Transverse colon (tissue), 4 donors: ENCODE results near the gene TTC4. TPM values are rescaled to one million over a fixed set of nuclear protein-coding genes. Genes with fewer than 3 reads are reported as not detected.

ENCODE experiments used
- DNase-seq: peaks from one replicate; pipeline ENCODE4 v3.0.0-alpha.2; 2019
- H3K27ac ChIP-seq, 4 donors: fragments of 200-600 bp; sonication (generic); 2 replicates each; pipeline ENCODE4 v1.5.1; 2016 to 2018; ENCODE audit warnings: inconsistent platforms in 4 of 4
- H3K27me3 ChIP-seq: fragments of 200-600 bp; sonication (generic); 2 replicates; pipeline ENCODE4 v1.5.1; 2017; ENCODE audit warnings: inconsistent platforms
- H3K36me3 ChIP-seq, 4 donors: fragments of 200-600 bp; sonication (generic); 2 replicates each; pipeline ENCODE4 v1.5.1; 2017 to 2019; ENCODE audit warnings: inconsistent platforms in 4 of 4
- H3K4me1 ChIP-seq, 4 donors: fragments of 200-600 bp; sonication (generic); 2 replicates each; pipeline ENCODE4 v1.5.1; 2017 to 2020; ENCODE audit warnings: inconsistent platforms in 4 of 4
- H3K4me3 ChIP-seq, 4 donors: fragments of 200-600 bp; sonication (generic); 1 replicate in 1 of 4; 2 replicates in 3 of 4; pipeline versions ENCODE4 v1.5.1 to v1.6.1; 2017 to 2019; ENCODE audit warnings: inconsistent platforms in 4 of 4
- H3K9me3 ChIP-seq, 2 donors: fragments of 200-600 bp; sonication (generic); 2 replicates each; pipeline ENCODE4 v1.5.1; 2017 to 2019; ENCODE audit warnings: inconsistent platforms in 2 of 2
- EP300 ChIP-seq: sonication (generic); formaldehyde crosslinking; IDR thresholded peaks from one replicate; pipeline ENCODE4 v1.6.1; 2017; ENCODE audit warnings: antibody characterized with exemption, low read depth
- POLR2A ChIP-seq: fragments of 450-650 bp; IDR thresholded peaks from one replicate; pipeline ENCODE4 v1.6.1; 2016; ENCODE audit warnings: antibody characterized with exemption, mild to moderate bottlenecking, moderate library complexity
- POLR2AphosphoS5 ChIP-seq, 3 donors: sonication (generic); formaldehyde crosslinking; IDR thresholded peaks; one replicate each; pipeline ENCODE4 v1.6.1; 2016; ENCODE audit warnings: antibody characterized with exemption in 3 of 3
- WGBS, 2 donors: methylation state at CpG; one replicate each; pipeline ENCODE4 v1.1.5; 2018; ENCODE audit warnings: low coverage in 1 of 2; 5-methylcytosine and 5-hydroxymethylcytosine counted together
- in situ Hi-C, 4 donors: fragments of 200-750 bp; cut with MboI; loops; one replicate each; pipeline versions ENCODE4 v1.15.0 to v1.15.1; 2017; ENCODE audit warnings: low sequenced_read_pairs in 3 of 4, low pct_ligation_motif_present in 1 of 4, low pct_unique_long_range_greater_than_20kb in 1 of 4
- intact Hi-C: fragments of 100-400 bp; cut with DNase I; formaldehyde crosslinking; loops from one replicate; pipeline ENCODE4 v1.15.1; 2023; ENCODE audit warnings: low total_unique reads
- total RNA-seq, 4 donors: library from RNA; depleted of rRNA; stranded (reverse); fragments of >200 nt; gene quantifications; one replicate each; pipeline ENCODE4 v1.1.0, GENCODE V29; 2016
- TF ChIP-seq, protein P1 (sequence below), 5 experiments: fragments of 200-600 bp in 3 of 5; fragments of 450-650 bp in 2 of 5; sonication (generic) in 3 of 5; IDR thresholded peaks; 1 replicate in 2 of 5; 2 replicates in 3 of 5; pipeline ENCODE4 v1.5.1; 2016 to 2017; ENCODE audit warnings: antibody characterized with exemption in 5 of 5, inconsistent platforms in 3 of 5, mild to moderate bottlenecking in 2 of 5, moderate library complexity in 1 of 5

Gene TTC4
- total RNA-seq, 4 donors from 2014 or later = 1.8 to 33.7 (median 15.2) TPM

- intact Hi-C loops (no loop called here), in situ Hi-C loops (no loop called here)
- Histone ChIP-seq H3K27ac (no peak overlapping the region), H3K36me3 (no peaks in the 10 kb centered on the region), H3K4me3 (no peak overlapping the region), H3K27me3 (no peaks in the 10 kb centered on the region), H3K9me3 (no peaks in the 10 kb centered on the region), H3K4me1 (no peaks in the 10 kb centered on the region)
- DNase-seq = no peak
- WGBS, 2 donors = 72% methylated on average over 8 of the region's 8 CpGs; no CpG with 5 or more reads in 1 of the 2 donors
- TF ChIP-seq EP300 = no peak
- no peak for TF ChIP-seq POLR2A
- TF ChIP-seq, protein P1, sequence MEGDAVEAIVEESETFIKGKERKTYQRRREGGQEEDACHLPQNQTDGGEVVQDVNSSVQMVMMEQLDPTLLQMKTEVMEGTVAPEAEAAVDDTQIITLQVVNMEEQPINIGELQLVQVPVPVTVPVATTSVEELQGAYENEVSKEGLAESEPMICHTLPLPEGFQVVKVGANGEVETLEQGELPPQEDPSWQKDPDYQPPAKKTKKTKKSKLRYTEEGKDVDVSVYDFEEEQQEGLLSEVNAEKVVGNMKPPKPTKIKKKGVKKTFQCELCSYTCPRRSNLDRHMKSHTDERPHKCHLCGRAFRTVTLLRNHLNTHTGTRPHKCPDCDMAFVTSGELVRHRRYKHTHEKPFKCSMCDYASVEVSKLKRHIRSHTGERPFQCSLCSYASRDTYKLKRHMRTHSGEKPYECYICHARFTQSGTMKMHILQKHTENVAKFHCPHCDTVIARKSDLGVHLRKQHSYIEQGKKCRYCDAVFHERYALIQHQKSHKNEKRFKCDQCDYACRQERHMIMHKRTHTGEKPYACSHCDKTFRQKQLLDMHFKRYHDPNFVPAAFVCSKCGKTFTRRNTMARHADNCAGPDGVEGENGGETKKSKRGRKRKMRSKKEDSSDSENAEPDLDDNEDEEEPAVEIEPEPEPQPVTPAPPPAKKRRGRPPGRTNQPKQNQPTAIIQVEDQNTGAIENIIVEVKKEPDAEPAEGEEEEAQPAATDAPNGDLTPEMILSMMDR (IDR thresholded peaks at IDR 0.05) = no peak
- TF ChIP-seq POLR2AphosphoS5 (IDR thresholded peaks at IDR 0.05) = no peak
Measured at GRCh38 chr1:54709547-54710292, 5.9 kb upstream of the TTC4 start.

- H3K9me3 ChIP-seq = no peaks in the 10 kb centered on the region
- peaks cover 0 to 7% (median 2%) of the 10 kb centered on the region in 4 donors for H3K4me1 ChIP-seq
- intact Hi-C loops (no loop called here), in situ Hi-C loops (no loop called here)
- H3K36me3 ChIP-seq = no peaks in the 10 kb centered on the region
- 88% methylated on average over 3 of the region's 3 CpGs; no CpG with 5 or more reads in 1 of the 2 donors for WGBS, 2 donors
- no peak overlapping the region for H3K4me3 ChIP-seq
- H3K27ac ChIP-seq = no peak overlapping the region
- no peaks in the 10 kb centered on the region for H3K27me3 ChIP-seq
- no peak for DNase-seq
- TF ChIP-seq POLR2AphosphoS5 (IDR thresholded peaks at IDR 0.05) = no peak
- TF ChIP-seq, protein P1 (IDR thresholded peaks at IDR 0.05) = no peak
- no peak for TF ChIP-seq POLR2A
- TF ChIP-seq EP300 = no peak
Measured at GRCh38 chr1:54710434-54710833, 5.2 kb upstream of the TTC4 start.

DNA sequence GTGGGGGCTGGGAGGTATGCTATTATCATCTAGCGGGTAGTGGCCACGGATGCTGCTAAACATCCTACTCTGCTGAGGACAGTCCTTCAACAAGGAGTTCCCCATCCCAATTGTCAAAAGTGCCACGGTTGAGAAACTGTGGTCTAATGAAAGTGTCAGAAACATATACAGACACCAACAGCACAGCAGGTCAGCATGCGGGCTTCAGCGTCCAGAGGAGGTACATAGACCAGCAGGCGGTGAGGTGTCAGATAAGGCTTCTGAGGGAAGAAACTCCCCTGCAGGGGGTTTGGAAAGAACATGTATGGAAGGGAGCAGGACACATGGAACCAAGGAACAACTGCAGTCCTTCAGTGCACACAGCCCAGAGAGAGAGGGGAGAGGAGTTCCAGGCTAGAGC, 4.8 kb upstream of the TTC4 start:
- Histone ChIP-seq H3K27ac (no peak overlapping the region), H3K36me3 (no peaks in the 10 kb centered on the region), H3K9me3 (no peaks in the 10 kb centered on the region), H3K27me3 (no peaks in the 10 kb centered on the region), H3K4me3 (no peak overlapping the region), H3K4me1 (peaks cover 0 to 7% (median 3%) of the 10 kb centered on the region in 4 donors)
- WGBS, 2 donors = 81 to 83% methylated on average over 4 to 6 of the region's 6 CpGs
- in situ Hi-C loops (no loop called here), intact Hi-C loops (no loop called here)
- DNase-seq = no peak
- no peak for TF ChIP-seq EP300
- no peak for TF ChIP-seq POLR2AphosphoS5 (IDR thresholded peaks at IDR 0.05)
- TF ChIP-seq POLR2A = no peak
- TF ChIP-seq, protein P1 (IDR thresholded peaks at IDR 0.05) = no peak

DNA sequence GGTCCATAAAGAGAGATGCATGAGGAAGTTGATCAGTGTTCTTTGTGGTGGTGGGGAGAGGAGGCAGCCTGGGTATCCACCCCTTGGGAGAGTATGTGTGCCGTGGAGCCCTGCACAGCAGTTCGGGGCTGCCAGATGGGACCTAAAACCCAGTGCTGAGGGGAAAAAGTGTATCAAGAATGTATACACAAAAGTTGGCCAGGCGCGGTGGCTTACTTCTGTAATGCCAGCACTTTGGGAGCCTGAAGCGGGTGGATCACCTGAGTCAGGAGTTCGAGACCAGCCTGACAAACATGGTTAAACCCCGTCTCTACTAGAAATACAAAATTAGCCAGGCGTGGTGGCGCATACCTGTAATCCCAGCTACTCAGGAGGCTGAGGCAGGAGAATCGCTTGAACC, 4.1 kb upstream of the TTC4 start:
- Histone ChIP-seq H3K27ac (no peak overlapping the region), H3K4me1 (peaks cover 3 to 12% (median 7%) of the 10 kb centered on the region in 4 donors), H3K4me3 (no peak overlapping the region), H3K9me3 (no peaks in the 10 kb centered on the region), H3K27me3 (no peaks in the 10 kb centered on the region), H3K36me3 (no peaks in the 10 kb centered on the region)
- in situ Hi-C loops = no loop called here
- TF ChIP-seq POLR2A = no peak
- TF ChIP-seq POLR2AphosphoS5 (IDR thresholded peaks at IDR 0.05) = no peak
- TF ChIP-seq, protein P1 (IDR thresholded peaks at IDR 0.05) = no peak
- no peak for TF ChIP-seq EP300
- WGBS, 2 donors = 85 to 98% methylated on average over 2 to 10 of the region's 10 CpGs
- no peak for DNase-seq
- intact Hi-C loops = no loop called here
